Endothelial cell of umbilical vein (primary cell): ENCODE measurements around the gene PTTG1IP. TPM values are rescaled to one million over a fixed set of nuclear protein-coding genes. Genes with fewer than 3 reads are reported as not detected.

Experiments used
- BruUV-seq: library from RNA; stranded (reverse); fragments of 400-500 nt; replicated peaks from 2 replicates; lab custom pipeline; 2021; lab: Mats Ljungman, UMichigan
- CTCF ChIA-PET: fragments of 300-600, 350-600 bp; sonication (Branson Sonifier 250); formaldehyde crosslinking; loops from one replicate; lab custom pipeline; 2021; ENCODE audit warnings: antibody characterized with exemption, inconsistent platforms; lab: Charles Lee
- POLR2A ChIA-PET: fragments of 300-600, 350-600 bp; sonication (Branson Sonifier 250); formaldehyde crosslinking; loops from one replicate; lab custom pipeline; 2021; ENCODE audit warnings: antibody characterized with exemption, inconsistent platforms; lab: Charles Lee
- DNase-seq: peaks from one replicate; pipeline ENCODE4 v3.0.0-alpha.2; 2011; ENCODE audit warnings: low read depth, low spot score
- FAIRE-seq: peaks from 2 replicates; lab custom pipeline; 2011; peaks lifted over from hg19 to GRCh38; lab: Jason Lieb, UNC
- H2AFZ ChIP-seq: 2 replicates; pipeline ENCODE4 v1.6.0; 2012; ENCODE audit warnings: low read depth, low read length, control low read depth, inconsistent platforms
- H3K27ac ChIP-seq: 2 replicates; pipeline ENCODE4 v1.5.1; 2011; ENCODE audit warnings: low read depth, mild to moderate bottlenecking, control low read depth, low read length, moderate library complexity; ENCODE audit not compliant: insufficient read depth
- H3K27me3 ChIP-seq, 2 experiments: 2 replicates each; pipeline versions ENCODE4 v1.6.0 to v1.6.1; 2011; ENCODE audit warnings: low read length in 2 of 2, mixed read lengths in 1 of 2; ENCODE audit not compliant: control insufficient read depth in 2 of 2, insufficient read depth in 2 of 2
- H3K36me3 ChIP-seq, 2 experiments: 2 replicates in 1 of 2; 3 replicates in 1 of 2; pipeline ENCODE4 v1.5.1; 2011; ENCODE audit warnings: low read length in 2 of 2, mild to moderate bottlenecking in 1 of 2, moderate library complexity in 1 of 2; ENCODE audit not compliant: control insufficient read depth in 2 of 2, insufficient read depth in 2 of 2; ENCODE audit errors: extremely low read depth in 1 of 2
- H3K4me1 ChIP-seq: 3 replicates; pipeline ENCODE4 v1.5.1; 2011; ENCODE audit warnings: mild to moderate bottlenecking, low read length; ENCODE audit not compliant: control insufficient read depth, insufficient read depth; ENCODE audit errors: extremely low read depth
- H3K4me2 ChIP-seq: 2 replicates; pipeline ENCODE4 v1.6.1; 2011; ENCODE audit warnings: low read length, control low read depth, mixed read lengths; ENCODE audit not compliant: insufficient read depth
- H3K4me3 ChIP-seq, 3 experiments: fragments of 200-600 bp in 1 of 3; sonication (generic), shearing (Covaris generic) in 1 of 3; replicated peaks in 1 of 3; 2 replicates each; pipeline ENCODE4 v1.5.1; 2011 to 2016; ENCODE audit warnings: control low read depth in 3 of 3, low read length in 3 of 3, mild to moderate bottlenecking in 2 of 3, inconsistent platforms in 1 of 3, low read depth in 1 of 3, moderate library complexity in 1 of 3; ENCODE audit not compliant: insufficient read depth in 1 of 3
- H3K79me2 ChIP-seq: 2 replicates; pipeline ENCODE4 v1.6.0; 2012; ENCODE audit warnings: low read length, inconsistent platforms; ENCODE audit not compliant: control insufficient read depth, insufficient read depth
- H3K9ac ChIP-seq: replicated peaks from 2 replicates; pipeline ENCODE3; 2011; ENCODE audit warnings: low read length, control low read depth; ENCODE audit not compliant: insufficient read depth; ENCODE audit errors: extremely low read depth
- H3K9me1 ChIP-seq: replicated peaks from 3 replicates; pipeline ENCODE4 v1.6.0; 2011; ENCODE audit warnings: mild to moderate bottlenecking, low read length; ENCODE audit not compliant: control insufficient read depth, insufficient read depth; ENCODE audit errors: extremely low read depth
- H3K9me3 ChIP-seq: replicated peaks from 2 replicates; pipeline ENCODE4 v1.5.1; 2012; ENCODE audit warnings: low read length, inconsistent platforms; ENCODE audit not compliant: control insufficient read depth, insufficient read depth
- H4K20me1 ChIP-seq: replicated peaks from 2 replicates; pipeline ENCODE3; 2011; ENCODE audit warnings: mild to moderate bottlenecking, low read length; ENCODE audit not compliant: control insufficient read depth, insufficient read depth; ENCODE audit errors: extremely low read depth
- EZH2 ChIP-seq: IDR thresholded peaks from 2 replicates; pipeline ENCODE4 v1.6.1; 2012; ENCODE audit warnings: borderline replicate concordance, low read depth, mild to moderate bottlenecking, moderate library complexity, low read length, inconsistent platforms; ENCODE audit not compliant: severe bottlenecking
- FOS ChIP-seq: IDR thresholded peaks from 2 replicates; pipeline ENCODE4 v1.6.1; 2011; ENCODE audit warnings: mild to moderate bottlenecking, low read length, moderate library complexity, borderline replicate concordance; ENCODE audit not compliant: insufficient read depth
- GATA2 ChIP-seq: IDR thresholded peaks from 2 replicates; pipeline ENCODE4 v1.7.0; 2011; ENCODE audit warnings: low read depth, mild to moderate bottlenecking, moderate library complexity, mixed read lengths, low read length; ENCODE audit not compliant: insufficient read length, insufficient read depth
- JUN ChIP-seq: IDR thresholded peaks from 2 replicates; pipeline ENCODE4 v1.6.1; 2011; ENCODE audit warnings: borderline replicate concordance, low read depth; ENCODE audit not compliant: insufficient read length, insufficient read depth
- MYC ChIP-seq: IDR thresholded peaks from one replicate; pipeline ENCODE4 v1.6.1; 2011; ENCODE audit warnings: mild to moderate bottlenecking, low read depth, low read length
- POLR2A ChIP-seq: IDR thresholded peaks from 2 replicates; pipeline ENCODE4 v1.6.1; 2012; ENCODE audit warnings: low read depth, mild to moderate bottlenecking, control low read depth, low read length
- POLR2AphosphoS5 ChIP-seq: IDR thresholded peaks from 2 replicates; pipeline ENCODE4 v1.6.1; 2012; ENCODE audit warnings: low read depth, mild to moderate bottlenecking, control low read depth, low read length, moderate library complexity; ENCODE audit not compliant: insufficient read depth
- dilution Hi-C: fragments of 300-500 bp; cut with MboI; formaldehyde crosslinking; loops from one replicate; pipeline ENCODE4 v1.15.0; 2019; ENCODE audit warnings: low sequenced_read_pairs; ENCODE audit not compliant: extremely low pct_ligation_motif_present
- intact Hi-C: fragments of 100-400 bp; cut with micrococcal nuclease; formaldehyde crosslinking; loops from one replicate; pipeline ENCODE4 v1.10.0; 2022
- polyA plus RNA-seq, 4 experiments: library from polyadenylated mRNA; depleted of rRNA in 3 of 4; stranded (reverse) in 3 of 4; unstranded in 1 of 4; fragments of >200 nt; gene quantifications; 2 replicates each; pipeline versions ENCODE4 v1.2.1 to v1.2.3, GENCODE V29; 2011 to 2012; ENCODE audit warnings: missing spikeins in 1 of 4
- total RNA-seq: library from RNA; stranded (reverse); gene quantifications from 2 replicates; pipeline ENCODE4 v1.2.3, GENCODE V29; 2021
- TF ChIP-seq, protein P1 (sequence below), 2 donors: IDR thresholded peaks; 1 replicate in 1 of 2; 2 replicates in 1 of 2; pipeline ENCODE4 v1.5.1; 2011; ENCODE audit warnings: low read length in 2 of 2, mild to moderate bottlenecking in 2 of 2, moderate library complexity in 2 of 2, control low read depth in 1 of 2, inconsistent platforms in 1 of 2, low read depth in 1 of 2; ENCODE audit not compliant: insufficient read depth in 1 of 2; ENCODE audit errors: extremely low read depth in 1 of 2
- TF ChIP-seq, protein P2 (sequence below): IDR thresholded peaks from 2 replicates; pipeline ENCODE4 v1.6.1; 2011; ENCODE audit not compliant: insufficient read depth, insufficient read length

PTTG1IP gene
- total and polyA plus RNA-seq, 2 donors (not counting 3 experiments of a cell fraction or from before 2014, with no cell fraction given), result 342 to 415 TPM

DNA sequence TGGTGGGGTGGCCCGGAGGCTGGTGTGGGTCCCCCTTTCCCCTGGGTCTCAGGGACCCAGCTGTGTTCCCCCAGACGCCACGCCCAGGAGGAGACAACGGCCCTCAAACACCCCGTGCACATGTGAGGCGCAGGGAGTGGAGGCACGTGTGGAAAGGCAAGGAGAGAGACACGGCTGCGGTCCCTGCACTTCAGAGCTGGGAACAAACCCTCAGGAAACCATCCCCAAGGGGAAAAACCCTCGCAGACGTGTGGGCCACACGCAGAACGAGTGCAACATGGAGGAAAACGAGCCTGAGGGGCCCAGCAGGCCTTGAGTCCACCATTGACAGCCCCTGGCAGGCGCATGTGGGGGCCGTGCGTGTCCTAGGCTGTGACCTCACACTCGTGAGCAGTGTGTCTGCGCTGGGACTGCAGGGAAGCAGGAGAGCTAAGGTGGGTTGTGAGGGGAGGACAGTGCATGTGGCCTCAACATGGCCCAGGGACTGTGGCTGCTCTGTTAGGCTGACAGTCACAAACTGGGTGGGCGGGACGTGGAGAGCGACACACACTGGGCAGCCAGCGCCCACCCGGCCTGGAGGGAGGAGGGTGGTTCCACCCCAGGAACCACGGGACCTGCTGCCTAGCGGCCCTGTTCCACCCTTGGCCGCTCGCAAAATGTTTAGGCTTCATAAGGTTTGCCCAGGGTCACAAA is 27.2 kb upstream of the PTTG1IP start:
- no peaks in the 10 kb centered on the region for H3K79me2 ChIP-seq
- no peaks in the 10 kb centered on the region for H3K9me1 ChIP-seq
- H3K4me1 ChIP-seq, result no peaks in the 10 kb centered on the region
- no peak overlapping the region for H3K4me2 ChIP-seq
- no peak overlapping the region for H3K9ac ChIP-seq
- dilution Hi-C loops (no loop called here), intact Hi-C loops (no loop called here)
- FAIRE-seq (no peak), DNase-seq (no peak)
- no peaks in the 10 kb centered on the region for H3K9me3 ChIP-seq
- H3K27me3 ChIP-seq, result no peaks in the 10 kb centered on the region
- TF ChIP-seq POLR2A (no peak), GATA2 (no peak), FOS (no peak), EZH2 (no peak), POLR2AphosphoS5 (no peak), MYC (no peak), JUN (no peak)
- TF ChIP-seq, protein P1, sequence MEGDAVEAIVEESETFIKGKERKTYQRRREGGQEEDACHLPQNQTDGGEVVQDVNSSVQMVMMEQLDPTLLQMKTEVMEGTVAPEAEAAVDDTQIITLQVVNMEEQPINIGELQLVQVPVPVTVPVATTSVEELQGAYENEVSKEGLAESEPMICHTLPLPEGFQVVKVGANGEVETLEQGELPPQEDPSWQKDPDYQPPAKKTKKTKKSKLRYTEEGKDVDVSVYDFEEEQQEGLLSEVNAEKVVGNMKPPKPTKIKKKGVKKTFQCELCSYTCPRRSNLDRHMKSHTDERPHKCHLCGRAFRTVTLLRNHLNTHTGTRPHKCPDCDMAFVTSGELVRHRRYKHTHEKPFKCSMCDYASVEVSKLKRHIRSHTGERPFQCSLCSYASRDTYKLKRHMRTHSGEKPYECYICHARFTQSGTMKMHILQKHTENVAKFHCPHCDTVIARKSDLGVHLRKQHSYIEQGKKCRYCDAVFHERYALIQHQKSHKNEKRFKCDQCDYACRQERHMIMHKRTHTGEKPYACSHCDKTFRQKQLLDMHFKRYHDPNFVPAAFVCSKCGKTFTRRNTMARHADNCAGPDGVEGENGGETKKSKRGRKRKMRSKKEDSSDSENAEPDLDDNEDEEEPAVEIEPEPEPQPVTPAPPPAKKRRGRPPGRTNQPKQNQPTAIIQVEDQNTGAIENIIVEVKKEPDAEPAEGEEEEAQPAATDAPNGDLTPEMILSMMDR (IDR thresholded peaks at IDR 0.05; ENCODE audit: extremely low read depth in 1 of 2, insufficient read depth in 1 of 2, low read depth in 1 of 2, low read length in 2 of 2), result no peak
- TF ChIP-seq, protein P2, sequence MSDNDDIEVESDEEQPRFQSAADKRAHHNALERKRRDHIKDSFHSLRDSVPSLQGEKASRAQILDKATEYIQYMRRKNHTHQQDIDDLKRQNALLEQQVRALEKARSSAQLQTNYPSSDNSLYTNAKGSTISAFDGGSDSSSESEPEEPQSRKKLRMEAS, result no peak
- H2AFZ ChIP-seq, result no peak overlapping the region
- CTCF ChIA-PET, result interaction anchor here (0.9 to 1.9 kb wide), 3 partner anchors 8 to 236 kb away, joined by 3 to 5 read pairs (median 3); no protein-coding TSS in a partner anchor
- no peaks in the 10 kb centered on the region for H4K20me1 ChIP-seq
- no peak overlapping the region for H3K27ac ChIP-seq
- no peak overlapping the region for H3K4me3 ChIP-seq
- no peaks in the 10 kb centered on the region for H3K36me3 ChIP-seq
- BruUV-seq, result no TSS peak
- POLR2A ChIA-PET, result no interaction called here
